Stimulated activated CD4-positive, alpha-beta T cell treated with anti-CD3 and anti-CD28 coated beads, Interleukin-4, amount 100 ng/mL, for 48 hours (primary cell): ENCODE data around the gene PUDP.
"Not testable (repeated sequence)": the region's sequence is repeated elsewhere in the genome, so short reads cannot be mapped to it uniquely, and the experiment has no call there.

Experiments used
- DNase-seq, 2 donors: peaks; one replicate each; pipeline ENCODE4 v3.0.0-alpha.2; 2020; ENCODE audit warnings: low read depth in 2 of 2

Gene PUDP

GRCh38 chrX:7109838-7110793 is 37.8 kb downstream of the PUDP start:
- DNase-seq = no peak

GRCh38 chrX:7109049-7109531 is 38.9 kb downstream of the PUDP start:
- DNase-seq = no peak

GRCh38 chrX:7108030-7108429 is 39.9 kb downstream of the PUDP start:
- DNase-seq = no peak

- no peak for DNase-seq
Observed at GRCh38 chrX:7106649-7107048, 41.3 kb downstream of the PUDP start.

- no peak for DNase-seq
Observed at GRCh38 chrX:7102119-7102518, 45.8 kb downstream of the PUDP start.

GRCh38 chrX:7100022-7100421 is 47.9 kb downstream of the PUDP start:
- DNase-seq = no peak

GRCh38 chrX:7095657-7096056 is 52.3 kb downstream of the PUDP start:
- DNase-seq = not testable (repeated sequence)

GRCh38 chrX:7093305-7093704 is 54.6 kb downstream of the PUDP start:
- no peak for DNase-seq

- DNase-seq = no peak
Observed at GRCh38 chrX:7092543-7092942, 55.4 kb downstream of the PUDP start.

GRCh38 chrX:7091923-7092322 is 56.0 kb downstream of the PUDP start:
- DNase-seq = no peak

- no peak for DNase-seq
Observed at GRCh38 chrX:7090641-7091040, 57.3 kb downstream of the PUDP start.

- DNase-seq = peak in 1 of 2 donors; percentile 5
Observed at GRCh38 chrX:7088968-7089615, 58.9 kb downstream of the PUDP start.

GRCh38 chrX:7086384-7086783 is 61.6 kb downstream of the PUDP start:
- no peak for DNase-seq

- no peak for DNase-seq
Observed at GRCh38 chrX:7085879-7086278, 62.1 kb downstream of the PUDP start.

GRCh38 chrX:7084841-7085240 is 63.1 kb downstream of the PUDP start:
- no peak for DNase-seq

GRCh38 chrX:7083468-7084396 is 64.2 kb downstream of the PUDP start:
- peak; percentile 9 to 41 for DNase-seq

- no peak for DNase-seq
Observed at GRCh38 chrX:7083021-7083420, 64.9 kb downstream of the PUDP start.

- DNase-seq = no peak
Observed at GRCh38 chrX:7082556-7082955, 65.4 kb downstream of the PUDP start.

- no peak for DNase-seq
Observed at GRCh38 chrX:7077241-7078230, 70.4 kb downstream of the PUDP start.

GRCh38 chrX:7076245-7076661 is 71.7 kb downstream of the PUDP start:
- DNase-seq = no peak

- no peak for DNase-seq
Observed at GRCh38 chrX:7074908-7075204, 73.1 kb downstream of the PUDP start.
